HG03439 (cell line): ENCODE measurements around the gene SPEN.

ENCODE experiments used
- ATAC-seq: cut with Tn5 transposase; IDR thresholded peaks from one replicate; pipeline ENCODE4 v1.9.1; 2021; ENCODE audit warnings: mild to moderate bottlenecking, moderate library complexity; ENCODE audit not compliant: unreplicated experiment

Gene SPEN

DNA sequence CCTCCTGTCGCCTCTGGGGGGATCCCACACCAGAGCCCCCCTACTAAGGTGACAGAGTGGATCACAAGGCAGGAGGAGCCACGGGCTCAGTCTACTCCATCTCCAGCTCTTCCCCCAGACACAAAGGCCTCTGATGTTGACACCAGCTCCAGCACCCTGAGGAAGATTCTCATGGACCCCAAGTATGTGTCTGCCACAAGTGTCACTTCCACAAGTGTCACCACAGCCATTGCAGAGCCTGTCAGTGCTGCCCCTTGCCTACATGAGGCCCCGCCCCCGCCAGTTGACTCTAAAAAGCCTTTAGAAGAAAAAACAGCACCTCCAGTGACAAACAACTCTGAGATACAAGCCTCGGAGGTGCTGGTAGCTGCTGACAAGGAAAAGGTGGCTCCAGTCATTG, 86.2 kb downstream of the SPEN start:
- ATAC-seq, result no peak

DNA sequence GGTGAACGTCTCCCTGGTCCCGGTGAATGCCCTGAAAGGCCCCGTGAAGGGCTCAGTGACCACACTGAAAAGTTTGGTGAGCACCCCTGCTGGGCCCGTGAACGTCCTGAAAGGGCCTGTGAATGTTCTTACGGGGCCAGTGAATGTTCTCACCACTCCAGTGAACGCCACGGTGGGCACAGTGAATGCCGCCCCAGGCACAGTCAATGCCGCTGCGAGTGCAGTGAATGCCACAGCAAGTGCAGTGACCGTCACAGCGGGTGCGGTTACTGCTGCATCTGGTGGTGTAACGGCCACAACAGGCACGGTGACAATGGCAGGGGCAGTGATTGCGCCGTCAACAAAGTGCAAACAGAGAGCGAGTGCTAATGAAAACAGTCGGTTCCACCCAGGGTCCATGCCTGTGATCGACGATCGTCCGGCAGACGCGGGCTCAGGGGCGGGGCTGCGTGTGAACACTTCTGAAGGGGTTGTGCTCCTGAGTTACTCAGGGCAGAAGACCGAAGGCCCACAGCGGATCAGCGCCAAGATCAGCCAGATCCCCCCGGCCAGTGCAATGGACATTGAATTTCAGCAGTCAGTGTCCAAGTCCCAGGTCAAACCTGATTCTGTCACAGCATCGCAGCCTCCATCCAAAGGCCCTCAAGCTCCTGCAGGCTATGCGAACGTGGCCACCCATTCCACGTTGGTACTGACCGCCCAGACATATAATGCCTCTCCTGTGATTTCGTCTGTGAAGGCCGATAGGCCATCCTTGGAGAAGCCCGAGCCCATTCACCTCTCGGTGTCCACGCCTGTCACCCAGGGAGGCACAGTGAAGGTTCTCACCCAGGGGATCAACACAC, 86.9 kb downstream of the SPEN start:
- no peak for ATAC-seq

- ATAC-seq, result no peak
Observed at GRCh38 chr1:15935056-15935950, 87.8 kb downstream of the SPEN start.

- no peak for ATAC-seq
Observed at GRCh38 chr1:15936025-15936424, 88.5 kb downstream of the SPEN start.

- no peak for ATAC-seq
Observed at GRCh38 chr1:15937146-15937545, 89.6 kb downstream of the SPEN start.

DNA sequence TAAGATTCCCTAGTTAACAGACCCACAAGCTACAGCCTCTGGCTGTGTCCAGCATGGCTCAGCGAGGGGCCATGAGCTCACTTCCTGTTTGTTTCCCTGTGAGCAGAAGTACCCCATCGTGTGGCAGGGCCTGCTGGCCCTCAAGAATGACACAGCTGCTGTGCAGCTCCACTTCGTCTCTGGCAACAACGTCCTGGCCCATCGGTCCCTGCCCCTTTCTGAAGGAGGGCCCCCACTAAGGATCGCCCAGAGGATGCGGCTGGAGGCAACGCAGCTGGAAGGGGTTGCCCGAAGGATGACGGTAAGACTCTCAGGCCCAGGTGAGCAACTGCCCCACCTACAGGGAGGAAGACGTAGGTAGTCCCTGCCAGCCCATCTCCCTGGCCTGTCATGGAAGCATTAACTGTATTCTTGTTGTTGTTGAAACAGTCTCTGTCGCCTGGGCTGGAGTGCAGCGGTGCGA, 90.2 kb downstream of the SPEN start:
- no peak for ATAC-seq

DNA sequence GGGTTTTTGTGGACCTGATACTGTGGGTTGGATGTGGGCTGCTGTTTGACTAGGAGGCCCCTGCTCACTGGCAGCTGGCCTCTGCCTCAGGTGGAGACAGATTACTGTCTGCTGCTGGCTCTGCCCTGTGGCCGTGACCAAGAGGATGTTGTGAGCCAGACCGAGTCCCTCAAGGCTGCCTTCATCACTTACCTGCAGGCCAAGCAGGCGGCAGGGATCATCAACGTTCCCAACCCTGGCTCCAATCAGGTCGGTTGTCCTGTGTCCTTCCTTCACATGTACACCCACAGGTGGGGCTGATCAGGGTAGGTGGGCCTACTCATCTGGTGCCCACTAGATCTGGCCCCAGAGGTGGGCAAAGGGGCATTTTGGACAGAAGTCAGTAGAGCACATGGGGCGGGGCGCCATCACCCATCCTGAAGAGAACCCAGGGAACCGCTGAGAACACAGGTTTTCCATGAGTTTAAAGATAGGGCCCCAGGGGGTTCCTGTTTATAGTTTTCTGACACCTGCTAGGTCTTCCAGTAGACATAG, 91.2 kb downstream of the SPEN start:
- no peak for ATAC-seq

GRCh38 chr1:15939181-15940109, 91.9 kb downstream of the SPEN start:
- ATAC-seq, result no peak

DNA sequence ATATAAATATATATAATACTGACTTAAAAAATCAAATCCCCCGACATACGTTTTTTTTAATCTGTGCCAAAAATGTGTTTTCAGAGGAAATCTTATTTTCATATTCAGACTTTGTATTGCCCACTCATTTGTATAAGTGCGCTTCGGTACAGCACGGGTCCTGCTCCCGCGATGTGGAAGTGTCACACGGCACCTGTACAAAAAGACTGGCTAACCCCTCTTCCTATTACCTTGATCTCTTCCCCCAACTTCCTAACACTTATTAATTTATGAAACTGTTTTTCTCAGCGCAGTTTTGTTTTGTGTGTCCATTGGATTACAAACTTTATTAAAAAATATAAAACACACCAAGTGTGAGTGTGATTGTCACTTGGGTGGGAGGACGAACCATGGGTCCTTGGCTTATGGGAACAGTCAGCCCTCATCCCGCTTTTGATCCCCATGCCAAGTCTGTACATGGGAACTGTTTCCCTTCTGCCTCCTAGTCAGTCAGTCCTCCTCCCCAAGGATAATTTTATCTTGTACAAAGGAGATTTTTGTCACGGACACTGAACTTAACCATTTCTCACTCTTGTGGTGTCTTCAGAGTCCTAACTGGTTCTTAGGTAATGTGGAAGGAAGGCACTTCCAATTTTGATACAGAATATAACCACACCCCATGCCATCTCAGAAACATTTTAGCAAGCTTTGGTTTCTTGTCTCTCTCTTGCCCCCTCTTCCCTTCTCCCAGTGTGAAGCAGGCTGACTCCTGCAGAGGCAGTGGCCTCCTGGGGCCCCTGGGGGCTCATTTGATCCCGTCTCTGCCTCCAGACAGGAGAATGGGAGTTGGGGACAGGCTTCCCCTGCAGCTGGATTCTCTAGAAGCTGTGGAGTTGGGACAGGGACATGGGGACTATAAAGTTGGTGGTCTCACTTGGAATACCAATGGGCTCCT, 92.9 kb downstream of the SPEN start:
- ATAC-seq, result no peak

DNA sequence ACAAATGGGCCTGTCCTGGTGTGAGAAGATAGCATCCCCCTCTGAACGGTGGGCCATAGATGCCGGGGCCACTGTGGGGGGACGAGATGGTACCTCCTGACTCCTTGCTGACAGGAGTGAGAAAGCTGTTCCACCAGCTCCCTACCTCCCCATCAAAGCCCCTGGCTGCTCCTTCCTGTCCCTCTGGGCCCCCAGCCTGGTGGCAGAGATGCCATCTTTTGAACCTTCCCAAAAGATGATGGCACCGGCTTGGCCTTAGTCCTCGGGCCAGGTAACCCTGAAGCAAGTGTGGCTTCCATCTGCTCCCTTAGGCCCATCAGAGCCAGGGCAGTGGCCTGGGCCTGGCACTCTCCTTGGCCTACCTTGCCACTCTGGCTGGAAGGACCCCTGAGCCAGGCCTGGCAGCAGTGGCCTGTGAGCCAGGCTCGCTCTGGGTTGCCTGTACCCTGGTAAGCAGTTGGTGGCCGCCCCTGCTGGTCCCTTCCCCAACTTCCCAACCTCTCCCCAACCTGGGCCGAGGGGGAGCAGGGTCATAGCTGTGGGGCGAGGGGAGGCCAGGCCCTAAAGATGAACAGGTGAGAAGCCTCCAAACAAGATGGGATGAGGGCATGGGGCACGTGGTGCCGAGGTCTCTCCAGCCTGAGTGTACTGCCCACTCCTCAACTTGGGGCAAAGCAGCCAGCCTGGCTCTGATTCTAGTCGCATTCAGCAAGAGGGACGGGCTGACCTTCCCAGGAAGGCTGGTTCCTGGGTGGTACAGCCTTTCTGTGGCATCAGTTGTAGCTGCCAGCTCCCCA, 93.7 kb downstream of the SPEN start:
- ATAC-seq, result no peak

GRCh38 chr1:15941899-15942660, 94.6 kb downstream of the SPEN start:
- no peak for ATAC-seq

DNA sequence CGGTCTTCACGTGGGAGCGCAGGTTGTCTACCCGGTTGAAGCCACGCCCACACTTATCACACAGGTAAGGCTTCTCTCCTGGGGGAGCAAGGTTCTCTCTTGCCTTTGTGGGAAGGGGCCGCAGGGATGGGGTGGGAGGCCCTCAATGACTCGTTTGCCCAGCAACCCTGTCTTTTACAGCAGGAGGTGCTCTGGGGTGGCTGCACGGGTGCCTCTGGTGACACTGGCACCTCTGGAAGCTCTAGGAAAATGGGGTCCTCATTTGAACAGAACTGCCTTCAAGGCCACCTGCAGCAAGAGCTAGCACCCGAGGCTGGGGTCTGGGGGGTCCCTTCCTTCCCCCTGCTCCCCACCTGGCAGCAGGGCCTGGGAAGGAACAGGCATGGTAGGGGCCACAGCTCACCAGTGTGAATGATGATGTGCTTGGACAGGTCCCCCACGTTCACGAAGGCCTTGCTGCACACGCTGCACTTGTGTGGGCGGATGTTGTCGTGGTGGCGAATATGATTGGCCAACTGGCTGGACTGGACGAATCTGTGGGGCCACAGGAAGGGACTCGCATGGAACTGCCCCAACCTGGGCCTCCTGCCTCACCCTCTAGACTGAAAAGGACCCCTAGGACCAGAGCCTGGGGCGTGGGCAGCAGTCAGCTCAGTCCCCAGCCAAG, 95.3 kb downstream of the SPEN start:
- no peak for ATAC-seq

DNA sequence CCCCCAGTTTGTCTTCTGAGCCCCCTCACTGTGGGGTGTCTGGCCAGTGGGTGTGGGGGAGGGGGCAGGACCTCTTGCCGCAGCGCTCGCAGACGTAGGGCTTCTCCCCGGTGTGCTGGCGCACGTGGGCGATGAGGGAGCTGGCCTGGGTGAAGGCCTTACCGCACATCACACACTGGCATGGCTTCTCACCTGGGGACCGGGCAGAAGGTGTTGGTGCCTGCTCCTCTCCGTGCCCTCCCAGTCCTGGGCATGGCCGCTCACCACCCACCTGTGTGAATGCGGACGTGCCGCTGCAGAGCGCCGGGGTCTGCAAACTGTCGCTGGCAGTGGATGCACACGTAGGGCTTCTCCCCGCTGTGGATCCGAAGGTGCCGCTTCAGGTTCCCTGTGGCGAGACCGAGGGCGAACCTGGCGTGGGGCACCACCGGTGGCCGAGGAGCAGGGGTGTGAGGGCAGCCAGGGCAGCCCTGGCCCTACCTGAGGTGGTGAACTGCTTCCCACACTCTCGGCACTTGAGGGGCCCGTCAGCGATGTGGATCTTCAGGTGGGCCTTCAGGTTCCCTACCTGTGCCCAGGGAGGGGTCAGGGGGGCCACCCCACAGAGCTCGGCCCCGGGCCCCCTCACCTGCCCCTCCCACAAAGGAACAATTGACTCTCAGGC, 96.0 kb downstream of the SPEN start:
- no peak for ATAC-seq

GRCh38 chr1:15943992-15944307, 96.4 kb downstream of the SPEN start:
- no peak for ATAC-seq

GRCh38 chr1:15944308-15945010, 97.0 kb downstream of the SPEN start:
- ATAC-seq, result no peak
